ENCODE measurements around the gene C1orf122.

- TF ChIP-seq JUND (IDR thresholded peaks at IDR 0.05): no peak
- TF ChIP-seq CTCF (IDR thresholded peaks at IDR 0.05; ENCODE audit: low read depth, low read length, missing input control): no peak
- no peak for TF ChIP-seq ATF3 (IDR thresholded peaks at IDR 0.05)
- TF ChIP-seq SP1 (IDR thresholded peaks at IDR 0.05): no peak
- TF ChIP-seq RAD21 (IDR thresholded peaks at IDR 0.05): no peak
- TF ChIP-seq REST (IDR thresholded peaks at IDR 0.05): no peak
- TF ChIP-seq MAX (IDR thresholded peaks at IDR 0.05): no peak
- TF ChIP-seq GABPA (IDR thresholded peaks at IDR 0.05 in 1 of 2, conservative IDR thresholded peaks at IDR 0.05 in 1 of 2): no peak
Observed at GRCh38 chr1:37764888-37765441, 42.6 kb upstream of the C1orf122 start, which contains the start of gene EPHA10.
